CD1c-positive myeloid dendritic cell (primary cell): ENCODE results near the gene CTXND2.
"Not testable (repeated sequence)": the region's sequence is repeated elsewhere in the genome, so short reads cannot be mapped to it uniquely, and the experiment has no call there.

Experiments
- DNase-seq: peaks from one replicate; pipeline ENCODE4 v3.0.0-alpha.2; 2016; ENCODE audit errors: extremely low spot score

The CTXND2 gene

GRCh38 chr1:150890033-150890416 is 3.1 kb downstream of the CTXND2 start:
- DNase-seq, result no peak

DNA sequence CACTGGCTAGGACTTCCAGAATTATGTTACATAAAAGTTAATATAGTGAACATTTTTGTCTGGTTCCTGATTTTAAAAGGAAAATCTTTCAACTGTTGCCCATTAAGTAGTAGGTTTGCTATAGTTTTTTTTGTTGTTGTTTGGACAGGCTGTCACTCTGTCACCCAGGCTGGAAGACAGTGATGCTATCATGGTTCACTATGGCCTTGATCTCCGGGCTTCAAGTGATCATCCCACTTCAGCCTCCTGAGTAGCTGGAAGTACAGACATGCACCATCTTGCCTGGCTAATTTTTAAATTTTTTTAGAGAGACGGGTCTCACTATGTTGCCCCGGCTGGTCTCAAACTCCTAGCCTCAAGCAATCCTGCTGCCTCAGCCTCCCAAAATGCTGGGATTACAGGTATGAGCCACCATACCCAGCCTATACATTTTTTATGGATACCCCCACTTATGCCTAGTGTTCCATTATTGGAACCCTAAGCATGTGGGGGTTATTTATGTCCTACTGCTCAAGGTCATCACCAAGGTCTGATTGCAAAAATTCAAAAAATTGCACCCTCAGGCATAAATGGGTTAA is 6.5 kb downstream of the CTXND2 start:
- no peak for DNase-seq

DNA sequence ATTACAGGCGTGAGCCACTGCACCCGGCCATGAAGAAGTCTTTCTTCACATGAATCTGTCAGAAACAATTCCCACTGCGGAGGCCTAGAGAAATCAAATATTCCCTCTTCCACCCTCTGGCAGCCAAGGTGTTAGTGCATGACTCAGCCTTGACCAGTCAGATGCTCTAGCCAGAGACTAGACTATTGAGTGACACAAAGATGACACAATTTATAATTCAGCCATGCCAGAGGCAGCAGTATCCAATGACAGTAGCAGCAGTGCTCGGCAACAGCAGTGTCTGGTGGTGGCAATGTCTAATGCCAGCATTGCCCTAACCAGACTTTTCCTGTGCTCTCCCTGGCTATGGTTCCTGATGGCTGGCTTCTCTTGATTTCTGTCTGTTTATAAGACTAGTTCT is 8.7 kb downstream of the CTXND2 start:
- DNase-seq, result no peak

GRCh38 chr1:150899795-150900194 is 12.9 kb downstream of the CTXND2 start:
- not testable (repeated sequence) for DNase-seq

GRCh38 chr1:150902346-150902745 is 15.4 kb downstream of the CTXND2 start:
- no peak for DNase-seq

GRCh38 chr1:150902751-150903150 is 15.8 kb downstream of the CTXND2 start:
- DNase-seq, result no peak

- no peak for DNase-seq
Observed at GRCh38 chr1:150905301-150905700, 18.4 kb downstream of the CTXND2 start.

DNA sequence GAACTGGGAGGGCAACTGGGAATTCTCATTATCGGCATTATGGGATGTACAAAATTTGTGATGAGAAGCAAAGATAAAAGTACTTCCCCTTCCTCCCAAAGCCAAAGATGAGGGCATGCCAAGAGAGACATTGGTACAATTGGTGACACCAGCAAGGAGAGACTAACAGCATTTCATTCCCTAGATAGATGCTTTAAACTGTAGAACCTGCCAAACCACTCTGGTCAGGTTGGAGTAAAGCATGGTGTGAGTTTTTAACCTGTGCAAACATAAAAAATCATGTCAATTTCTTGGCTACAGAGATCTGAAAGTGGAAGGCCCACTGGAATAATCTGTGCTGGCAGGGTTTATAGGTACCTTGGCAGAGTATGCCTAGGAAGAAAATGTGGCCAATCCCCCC is 19.4 kb downstream of the CTXND2 start:
- DNase-seq, result no peak

DNA sequence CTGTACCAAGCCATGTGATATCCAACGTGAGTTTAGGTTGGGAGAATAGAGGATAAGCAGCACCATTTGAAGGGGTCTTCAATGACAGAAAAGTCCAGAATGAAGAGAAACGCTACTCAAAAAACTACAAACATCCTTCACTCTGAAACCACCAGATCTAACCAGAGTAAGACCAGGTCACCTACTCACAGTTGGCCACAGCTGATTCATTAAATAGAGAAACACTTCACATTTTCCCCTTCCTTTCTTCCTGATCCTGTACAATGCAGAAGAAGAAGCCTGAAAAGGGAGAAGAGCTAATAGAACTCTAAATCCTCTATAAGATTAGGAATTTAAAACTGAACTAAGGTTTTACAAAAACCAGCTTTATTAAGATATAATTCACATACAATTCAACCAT is 19.9 kb downstream of the CTXND2 start:
- DNase-seq, result no peak

DNA sequence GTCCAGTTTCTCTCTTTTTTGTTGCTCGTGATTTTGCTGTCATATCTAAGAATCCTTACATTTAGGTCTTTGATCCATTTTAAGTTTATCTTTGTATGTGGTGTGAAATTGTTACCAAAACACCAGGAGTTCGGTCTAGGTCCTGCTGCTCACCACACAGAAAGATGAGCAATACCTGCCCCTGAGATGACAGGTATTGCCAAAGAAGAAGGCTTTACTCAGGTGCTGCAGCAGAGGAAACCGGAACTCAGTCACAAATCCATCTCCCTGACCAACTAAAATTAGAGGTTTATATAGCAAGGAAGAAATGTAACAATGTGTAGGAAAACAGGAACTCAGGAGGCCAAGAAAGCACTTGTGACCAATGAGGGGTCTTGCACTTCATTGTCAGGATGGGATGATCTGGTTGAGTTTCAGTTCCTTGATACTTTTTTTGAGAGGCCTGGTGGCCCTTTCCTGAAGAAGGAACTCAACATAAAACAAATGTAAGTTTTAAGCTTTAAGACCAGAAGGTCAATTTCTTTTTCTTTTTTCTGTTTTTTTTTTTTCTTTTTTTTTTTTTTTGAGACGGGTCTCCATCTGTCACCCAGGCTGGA is 22.7 kb downstream of the CTXND2 start:
- peak; percentile 67 for DNase-seq

DNA sequence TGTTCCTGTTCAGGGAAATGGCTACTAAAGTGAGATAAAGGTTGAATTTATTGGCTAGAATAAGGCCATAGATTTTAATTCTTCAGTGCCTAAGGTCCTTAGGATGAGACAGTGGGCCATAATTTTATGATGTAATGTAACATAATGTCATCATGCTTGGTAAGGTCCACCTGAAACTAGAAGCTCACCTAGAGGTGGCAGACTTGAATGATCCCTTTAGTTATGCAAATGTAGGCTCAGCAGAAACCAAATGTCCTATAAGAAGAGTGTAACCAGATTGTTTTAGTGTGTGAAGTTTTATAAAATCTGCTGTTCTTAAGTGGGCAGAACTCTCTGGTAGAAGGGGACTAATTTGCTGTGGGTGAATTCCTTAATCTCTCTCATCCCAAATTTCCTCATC is 25.7 kb downstream of the CTXND2 start:
- no peak for DNase-seq

DNA sequence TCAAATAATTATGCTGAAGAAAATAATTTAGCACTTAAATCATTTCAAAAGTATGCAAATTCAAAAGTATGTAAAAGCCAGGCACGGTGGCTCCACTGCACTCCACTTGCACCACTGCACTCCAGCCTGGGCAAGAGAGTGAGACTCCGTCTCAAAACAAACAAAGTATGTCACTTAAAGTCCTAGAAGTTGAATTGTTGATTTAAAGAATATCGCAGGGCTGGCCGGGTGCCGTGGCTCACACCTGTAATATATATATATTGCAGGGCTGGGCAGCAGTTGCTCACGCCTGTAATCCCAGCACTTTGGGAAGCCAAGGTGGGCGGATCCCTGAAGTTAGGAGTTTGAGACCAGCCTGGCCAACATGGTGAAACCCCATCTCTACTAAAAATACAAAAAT is 30.5 kb downstream of the CTXND2 start:
- DNase-seq, result no peak

- DNase-seq, result peak; percentile 74
Observed at GRCh38 chr1:150922519-150922975, 35.6 kb downstream of the CTXND2 start.

- DNase-seq, result no peak
Observed at GRCh38 chr1:150925080-150925479, 38.1 kb downstream of the CTXND2 start.

GRCh38 chr1:150926097-150926741 is 39.3 kb downstream of the CTXND2 start, which contains the start of gene SETDB1:
TSS of gene SETDB1 (plus strand) at chr1:150926363. CDS start at chr1:150927715, 1,352 bp downstream.
- peak; percentile 97 for DNase-seq

- peak; percentile 68 for DNase-seq
Observed at GRCh38 chr1:150927624-150928023, 40.7 kb downstream of the CTXND2 start.

DNA sequence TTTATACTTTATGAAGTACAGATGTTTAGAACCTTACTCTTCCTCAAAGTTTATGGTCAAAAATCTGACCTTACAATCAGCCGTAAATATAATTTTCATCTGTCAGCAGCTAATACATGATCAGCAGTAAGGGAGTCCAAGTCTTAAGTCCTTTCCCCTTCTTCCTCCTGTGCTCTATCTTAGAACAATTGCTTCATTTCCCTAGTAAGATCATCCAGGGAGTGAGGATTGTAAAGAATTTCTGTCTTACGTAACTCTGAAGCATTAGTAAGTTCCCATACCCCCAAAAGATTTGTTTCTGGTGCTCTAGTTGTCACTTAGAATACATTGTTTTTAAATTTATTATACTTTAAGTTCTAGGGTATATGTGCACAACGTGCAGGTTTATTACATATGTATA is 41.4 kb downstream of the CTXND2 start:
- no peak for DNase-seq

DNA sequence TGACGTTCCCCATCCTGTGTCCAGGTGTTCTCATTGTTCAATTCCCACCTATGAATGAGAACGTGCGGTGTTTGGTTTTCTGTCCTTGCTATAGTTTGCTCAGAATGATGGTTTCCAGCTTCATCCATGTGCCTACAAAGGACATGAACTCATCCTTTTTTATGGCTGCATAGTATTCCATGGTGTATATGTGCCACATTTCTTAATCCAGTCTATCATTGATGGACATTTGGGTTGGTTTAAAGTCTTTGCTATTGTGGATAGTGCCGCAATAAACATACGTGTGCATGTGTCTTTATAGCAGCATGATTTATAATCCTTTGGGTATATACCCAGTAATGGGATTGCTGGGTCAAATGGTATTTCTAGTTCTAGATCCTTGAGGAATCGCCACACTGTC is 41.8 kb downstream of the CTXND2 start:
- DNase-seq, result not testable (repeated sequence)

DNA sequence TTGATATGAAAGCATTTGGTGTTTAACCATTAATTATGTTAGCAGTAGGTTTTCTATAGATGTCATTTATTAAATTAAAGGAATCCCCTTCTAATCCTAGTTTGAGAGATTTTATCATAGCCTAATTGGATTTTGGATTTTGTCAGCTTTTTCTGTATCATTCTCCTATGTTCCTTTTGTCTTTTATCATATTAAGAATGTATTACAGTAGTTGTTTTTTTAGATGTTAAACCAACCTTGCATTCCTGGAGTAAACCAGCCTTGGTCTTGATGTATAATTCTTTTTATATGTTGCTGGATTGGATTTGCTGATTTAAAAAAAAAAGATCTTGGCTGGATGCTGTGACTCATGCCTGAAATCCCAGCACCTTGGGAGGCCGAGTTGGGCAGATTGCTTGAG is 44.8 kb downstream of the CTXND2 start:
- DNase-seq, result no peak

GRCh38 chr1:150944856-150945255 is 57.9 kb downstream of the CTXND2 start:
- no peak for DNase-seq

DNA sequence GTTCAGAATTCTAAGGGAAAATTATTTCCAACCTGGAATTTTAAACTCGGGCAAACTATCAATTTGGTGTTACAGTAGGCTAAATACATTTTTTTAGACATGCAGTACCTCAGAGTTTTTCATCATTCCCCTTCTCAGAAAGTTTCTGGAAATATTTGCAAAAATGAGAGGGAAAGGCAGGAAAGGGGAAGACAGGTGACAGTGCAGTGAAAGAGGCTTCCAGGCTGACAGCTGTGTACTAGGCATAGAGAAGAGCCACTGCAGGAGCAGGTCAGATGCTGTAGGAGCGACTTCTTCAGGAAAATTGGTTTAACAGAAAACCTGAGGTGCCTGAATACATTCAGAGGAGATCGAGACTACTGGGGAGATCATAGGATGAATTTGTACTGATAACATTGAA is 67.8 kb downstream of the CTXND2 start:
- no peak for DNase-seq

DNA sequence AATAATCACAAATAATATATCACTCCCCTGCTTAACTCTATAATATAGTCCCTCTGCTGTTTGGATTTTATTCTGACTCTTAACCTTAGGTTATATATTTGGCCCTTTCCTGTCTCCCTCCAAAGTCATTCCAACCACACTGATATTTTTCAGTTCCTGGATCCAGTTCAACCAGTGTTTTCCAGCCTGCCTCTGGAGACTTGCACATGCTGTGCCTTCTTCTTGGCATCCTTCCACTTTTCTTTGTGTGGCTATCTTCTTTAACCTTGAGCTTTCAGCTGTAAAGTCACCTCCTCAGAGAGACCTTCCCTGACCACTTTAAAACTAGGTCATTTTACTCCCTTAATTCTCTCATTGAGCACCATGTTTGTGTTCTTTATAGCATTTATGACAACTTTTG is 68.3 kb downstream of the CTXND2 start:
- DNase-seq, result no peak

- DNase-seq, result no peak
Observed at GRCh38 chr1:150957666-150958065, 70.7 kb downstream of the CTXND2 start.
